H9 (cell line): ENCODE results near the gene TNKS1BP1. TPM values are rescaled to one million over a fixed set of nuclear protein-coding genes. Genes with fewer than 3 reads are reported as not detected.
A peak's percentile ranks its signal among the peaks of the same experiment; 100 is the strongest.

Experiments used
- DNase-seq: peaks from one replicate; pipeline ENCODE4 v3.0.0-alpha.2; 2017
- H2AFZ ChIP-seq: one replicate; pipeline ENCODE4 v1.6.1; 2013; ENCODE audit warnings: mild to moderate bottlenecking, low read length, control low read depth, moderate library complexity
- H2AK5ac ChIP-seq: 2 replicates; pipeline ENCODE4 v1.6.1; 2013; ENCODE audit warnings: low read length, control low read depth, mixed read lengths; ENCODE audit not compliant: insufficient read length
- H2BK120ac ChIP-seq: one replicate; pipeline ENCODE4 v1.6.1; 2013; ENCODE audit warnings: low read depth, mild to moderate bottlenecking, low read length, control low read depth, inconsistent platforms; ENCODE audit not compliant: poor library complexity, severe bottlenecking
- H2BK12ac ChIP-seq: 2 replicates; pipeline ENCODE4 v1.6.1; 2013; ENCODE audit warnings: low read length, control low read depth, mixed read lengths, low read depth; ENCODE audit not compliant: insufficient read length
- H2BK15ac ChIP-seq: 2 replicates; pipeline ENCODE4 v1.6.1; 2013; ENCODE audit warnings: low read depth, low read length, control low read depth
- H2BK20ac ChIP-seq: one replicate; pipeline ENCODE4 v1.6.1; 2013; ENCODE audit warnings: low read depth, mild to moderate bottlenecking, low read length, control low read depth, inconsistent platforms; ENCODE audit not compliant: poor library complexity, severe bottlenecking
- H2BK5ac ChIP-seq: 2 replicates; pipeline ENCODE4 v1.6.1; 2013; ENCODE audit warnings: low read length, control low read depth, mixed read lengths; ENCODE audit not compliant: insufficient read length
- H3K14ac ChIP-seq: 2 replicates; pipeline ENCODE4 v1.6.1; 2013; ENCODE audit warnings: low read length, control low read depth; ENCODE audit not compliant: insufficient read depth
- H3K18ac ChIP-seq: 2 replicates; pipeline ENCODE4 v1.6.1; 2013; ENCODE audit warnings: low read depth, mild to moderate bottlenecking, mixed read lengths, low read length, control low read depth; ENCODE audit not compliant: insufficient read length
- H3K23ac ChIP-seq: 2 replicates; pipeline ENCODE4 v1.6.1; 2013; ENCODE audit warnings: low read length, control low read depth, mixed read lengths, low read depth; ENCODE audit not compliant: insufficient read length
- H3K23me2 ChIP-seq: 2 replicates; pipeline ENCODE4 v1.6.1; 2013; ENCODE audit warnings: low read depth, mild to moderate bottlenecking, mixed read lengths, low read length, control low read depth; ENCODE audit not compliant: insufficient read length, poor library complexity, severe bottlenecking
- H3K27ac ChIP-seq: 2 replicates; pipeline ENCODE4 v1.5.1; 2013; ENCODE audit warnings: low read length, control low read depth, mixed read lengths, low read depth; ENCODE audit not compliant: insufficient read length
- H3K27me3 ChIP-seq: 2 replicates; pipeline ENCODE4 v1.6.1; 2013; ENCODE audit warnings: low read length, control low read depth, inconsistent platforms; ENCODE audit not compliant: insufficient read depth
- H3K4ac ChIP-seq: 2 replicates; pipeline ENCODE4 v1.6.1; 2013; ENCODE audit warnings: low read depth, mild to moderate bottlenecking, control low read depth, inconsistent platforms, low read length, moderate library complexity
- H3K4me1 ChIP-seq: 2 replicates; pipeline ENCODE4 v1.6.1; 2013; ENCODE audit warnings: low read length, control low read depth, inconsistent platforms; ENCODE audit not compliant: insufficient read depth
- H3K4me2 ChIP-seq: 2 replicates; pipeline ENCODE4 v1.6.1; 2013; ENCODE audit warnings: low read length, control low read depth, mixed read lengths; ENCODE audit not compliant: insufficient read length, insufficient read depth
- H3K56ac ChIP-seq: 2 replicates; pipeline ENCODE4 v1.6.1; 2013; ENCODE audit warnings: low read depth, mild to moderate bottlenecking, mixed read lengths, low read length, control low read depth; ENCODE audit not compliant: insufficient read length
- H3K79me1 ChIP-seq: 2 replicates; pipeline ENCODE4 v1.6.1; 2013; ENCODE audit warnings: low read depth, mild to moderate bottlenecking, moderate library complexity, low read length, control low read depth, inconsistent platforms; ENCODE audit not compliant: insufficient read depth, poor library complexity, severe bottlenecking
- H3K79me2 ChIP-seq: 2 replicates; pipeline ENCODE4 v1.6.1; 2013; ENCODE audit warnings: low read length, control low read depth, inconsistent platforms; ENCODE audit not compliant: insufficient read depth
- H3K9ac ChIP-seq: 2 replicates; pipeline ENCODE4 v1.6.1; 2013; ENCODE audit warnings: low read length, control low read depth, mixed read lengths; ENCODE audit not compliant: insufficient read length; ENCODE audit errors: extremely low read depth
- H3K9me3 ChIP-seq: one replicate; pipeline ENCODE4 v1.6.1; 2013; ENCODE audit warnings: low read depth, low read length, inconsistent platforms; ENCODE audit not compliant: control insufficient read depth
- H3T11ph ChIP-seq: one replicate; pipeline ENCODE4 v1.6.1; 2013; ENCODE audit warnings: mild to moderate bottlenecking, low read length, control low read depth, inconsistent platforms
- H4K20me1 ChIP-seq: one replicate; pipeline ENCODE4 v1.6.1; 2013; ENCODE audit not compliant: control insufficient read depth, insufficient read length, insufficient read depth
- H4K5ac ChIP-seq: 2 replicates; pipeline ENCODE4 v1.6.1; 2013; ENCODE audit warnings: low read depth, mild to moderate bottlenecking, mixed read lengths, low read length, control low read depth; ENCODE audit not compliant: insufficient read length
- H4K8ac ChIP-seq: replicated peaks from 2 replicates; pipeline ENCODE4 v1.6.1; 2013; ENCODE audit warnings: low read length, control low read depth, mixed read lengths, low read depth; ENCODE audit not compliant: insufficient read length
- H4K91ac ChIP-seq: 2 replicates; pipeline ENCODE4 v1.6.1; 2013; ENCODE audit warnings: low read depth, mild to moderate bottlenecking, moderate library complexity, mixed read lengths, low read length, control low read depth; ENCODE audit not compliant: insufficient read length
- H3K27ac Mint-ChIP-seq, 3 experiments: 2 replicates in 2 of 3; 3 replicates in 1 of 3; pipeline ENCODE4 v1.8.0; 2020 to 2021; ENCODE audit warnings: mixed read lengths in 3 of 3, mild to moderate bottlenecking in 1 of 3, moderate library complexity in 1 of 3
- H3K27me3 Mint-ChIP-seq: 2 replicates; pipeline ENCODE4 v1.8.0; 2021; ENCODE audit warnings: low read depth, mild to moderate bottlenecking, moderate library complexity, mixed read lengths
- H3K36me3 Mint-ChIP-seq, 3 experiments: 2 replicates in 2 of 3; 3 replicates in 1 of 3; pipeline ENCODE4 v1.8.0; 2020 to 2021; ENCODE audit warnings: low read depth in 3 of 3, mixed read lengths in 3 of 3; ENCODE audit not compliant: insufficient read depth in 1 of 3
- H3K4me1 Mint-ChIP-seq, 2 experiments: 2 replicates each; pipeline ENCODE4 v1.8.0; 2020; ENCODE audit warnings: mixed read lengths in 2 of 2
- H3K4me3 Mint-ChIP-seq, 2 experiments: 2 replicates in 1 of 2; 3 replicates in 1 of 2; pipeline ENCODE4 v1.8.0; 2020 to 2021; ENCODE audit warnings: mild to moderate bottlenecking in 2 of 2, mixed read lengths in 2 of 2, moderate library complexity in 1 of 2
- H3K9me3 Mint-ChIP-seq, 2 experiments: 2 replicates in 1 of 2; 3 replicates in 1 of 2; pipeline ENCODE4 v1.8.0; 2020; ENCODE audit warnings: mild to moderate bottlenecking in 2 of 2, mixed read lengths in 2 of 2, moderate library complexity in 1 of 2
- CTCF ChIP-seq: fragments of 200-600 bp; sonication (generic); conservative IDR thresholded peaks from 3 replicates; pipeline ENCODE4 v1.8.0; 2021; ENCODE audit warnings: antibody characterized with exemption, mild to moderate bottlenecking
- WGBS: extraction: QIAGEN DNeasy Blood & Tissue Kit; methylation state at CpG from one replicate; pipeline ENCODE4 v1.1.7; 2013; ENCODE audit warnings: missing lambda C conversion rate, low lambda C conversion rate, mixed read lengths; ENCODE audit not compliant: insufficient read length; ENCODE audit errors: extremely low coverage; 5-methylcytosine and 5-hydroxymethylcytosine counted together
- total RNA-seq: library from RNA; stranded (reverse); gene quantifications from 2 replicates; pipeline ENCODE4 v1.2.1, GENCODE V29; 2021

TNKS1BP1 gene
- total RNA-seq, 1 experiment from 2014 or later, result 130 TPM

GRCh38 chr11:57310630-57311086 lies 14.1 kb downstream of the TNKS1BP1 start:
- Histone ChIP-seq H3K79me2 (peaks cover 5% of the 10 kb centered on the region; the same call in 1 of the 2 replicates), H3K27me3 (no peaks in the 10 kb centered on the region), H2BK20ac (no peak overlapping the region), H3K14ac (no peak overlapping the region; the same call in 1 of the 2 replicates), H3K79me1 (no peaks in the 10 kb centered on the region), H2BK12ac (no peak overlapping the region), H3K23ac (no peak overlapping the region), H3K4ac (no peak overlapping the region), H4K5ac (no peak overlapping the region), H3K9ac (no peak overlapping the region), H4K20me1 (no peaks in the 10 kb centered on the region), H3K4me2 (peak overlapping the region; percentile 48), H4K91ac (no peak overlapping the region), H2AK5ac (no peak overlapping the region), H4K8ac (no peak overlapping the region), H3K56ac (no peak overlapping the region), H3K18ac (no peak overlapping the region), H3T11ph (no peak overlapping the region), H2AFZ (no peak overlapping the region), H2BK5ac (no peak overlapping the region), H3K9me3 (no peaks in the 10 kb centered on the region), H2BK15ac (no peak overlapping the region), H3K4me1 (peaks cover 13% of the 10 kb centered on the region), H3K27ac (no peak overlapping the region), H2BK120ac (no peak overlapping the region), H3K23me2 (peaks cover 6% of the 10 kb centered on the region)
- H3K4me1 Mint-ChIP-seq, result peaks cover 24 to 25% of the 10 kb centered on the region in 2 experiments
- no CpG with 5 or more reads among the region's 6 CpGs for WGBS
- no peak for DNase-seq
- peaks cover 35 to 59% (median 41%) of the 10 kb centered on the region in 3 experiments for H3K36me3 Mint-ChIP-seq
- TF ChIP-seq CTCF, result no peak
- no peaks in the 10 kb centered on the region for H3K9me3 Mint-ChIP-seq
- H3K27ac Mint-ChIP-seq, result peak overlapping the region in 1 of 3 experiments; percentile 23; a peak in 1 of 7 replicates
- peak overlapping the region; percentile 47 to 68; a peak in 4 of 5 replicates for H3K4me3 Mint-ChIP-seq
- no peaks in the 10 kb centered on the region for H3K27me3 Mint-ChIP-seq
